ENCODE measurements around the gene CD79A. TPM values are rescaled to one million over a fixed set of nuclear protein-coding genes. Genes with fewer than 3 reads are reported as not detected.
A peak's percentile ranks its signal among the peaks of the same experiment; 100 is the strongest.

CD79A gene
- total RNA-seq, 1 experiment from 2014 or later, result 0.59 TPM

DNA sequence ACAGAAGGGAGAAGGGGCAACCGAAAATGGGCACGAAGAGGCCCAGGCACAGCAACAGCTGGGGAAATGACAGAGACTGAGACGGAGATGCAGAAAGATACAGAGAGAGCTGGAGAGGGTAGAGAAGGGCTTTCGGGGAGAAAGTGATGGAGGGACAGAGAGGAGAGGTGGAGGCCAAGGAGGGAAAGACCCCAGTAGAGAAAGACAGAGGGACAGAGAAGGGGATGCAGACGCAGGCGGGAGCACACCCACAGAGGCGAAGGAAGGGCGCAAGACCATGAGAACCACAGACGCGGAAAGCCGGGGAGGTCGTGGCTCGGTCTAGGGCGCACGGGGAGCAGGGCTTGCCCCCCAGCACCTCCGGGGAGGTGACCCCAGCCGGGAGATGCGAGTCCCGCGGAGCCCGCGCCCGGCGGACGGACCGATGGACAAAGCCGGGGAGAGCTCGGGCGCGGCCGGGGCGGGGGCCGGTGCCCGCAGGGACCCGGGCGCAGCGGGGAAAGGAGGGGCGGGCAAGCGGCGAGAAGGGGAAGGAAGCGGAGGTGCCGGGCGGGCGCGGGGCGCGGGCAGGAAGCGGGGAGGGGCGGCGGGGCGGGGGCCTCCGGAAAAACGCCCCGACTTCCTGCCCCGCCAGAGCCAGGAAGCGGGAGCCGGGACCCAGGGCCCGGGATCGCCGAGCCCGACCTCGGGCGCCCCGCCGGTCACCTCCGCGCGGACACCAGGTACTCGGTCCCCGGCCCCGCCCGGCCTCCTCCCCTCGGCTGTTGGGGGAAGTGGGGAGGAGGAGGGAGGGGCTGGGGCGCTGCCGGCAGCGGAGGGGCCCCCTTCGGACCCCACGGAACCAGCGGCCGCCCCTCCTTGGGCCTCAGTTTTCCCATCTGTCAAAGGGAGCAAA lies 5.7 kb downstream of the CD79A start, which contains the start of gene ARHGEF1:
ARHGEF1 (plus strand) TSS at position 617 of the 895 bp plus-strand sequence. CDS start 4,899 bp downstream, outside the sequence.
- H3K9me3 ChIP-seq (ENCODE audit: insufficient read depth, low read depth), result no peaks in the 10 kb centered on the region
- H3K4me1 ChIP-seq (replicated peaks; ENCODE audit: insufficient read depth), result peaks cover 23% of the 10 kb centered on the region
- no peak for TF ChIP-seq EZH2 (IDR thresholded peaks at IDR 0.05; ENCODE audit: low read depth)
- TF ChIP-seq, protein P1, sequence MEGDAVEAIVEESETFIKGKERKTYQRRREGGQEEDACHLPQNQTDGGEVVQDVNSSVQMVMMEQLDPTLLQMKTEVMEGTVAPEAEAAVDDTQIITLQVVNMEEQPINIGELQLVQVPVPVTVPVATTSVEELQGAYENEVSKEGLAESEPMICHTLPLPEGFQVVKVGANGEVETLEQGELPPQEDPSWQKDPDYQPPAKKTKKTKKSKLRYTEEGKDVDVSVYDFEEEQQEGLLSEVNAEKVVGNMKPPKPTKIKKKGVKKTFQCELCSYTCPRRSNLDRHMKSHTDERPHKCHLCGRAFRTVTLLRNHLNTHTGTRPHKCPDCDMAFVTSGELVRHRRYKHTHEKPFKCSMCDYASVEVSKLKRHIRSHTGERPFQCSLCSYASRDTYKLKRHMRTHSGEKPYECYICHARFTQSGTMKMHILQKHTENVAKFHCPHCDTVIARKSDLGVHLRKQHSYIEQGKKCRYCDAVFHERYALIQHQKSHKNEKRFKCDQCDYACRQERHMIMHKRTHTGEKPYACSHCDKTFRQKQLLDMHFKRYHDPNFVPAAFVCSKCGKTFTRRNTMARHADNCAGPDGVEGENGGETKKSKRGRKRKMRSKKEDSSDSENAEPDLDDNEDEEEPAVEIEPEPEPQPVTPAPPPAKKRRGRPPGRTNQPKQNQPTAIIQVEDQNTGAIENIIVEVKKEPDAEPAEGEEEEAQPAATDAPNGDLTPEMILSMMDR (conservative IDR thresholded peaks at IDR 0.05), result no peak
- intact Hi-C loops (cut with micrococcal nuclease; ENCODE audit: unreplicated experiment), result no loop called here
- H4K20me1 ChIP-seq (ENCODE audit: insufficient read depth), result no peaks in the 10 kb centered on the region
- ChIA-PET POLR2A (ENCODE audit: unreplicated experiment) (no interaction called here), CTCF (interaction anchor here (0.6 kb wide), 1 partner anchor 18 kb away, joined by 7 read pairs; no protein-coding TSS in a partner anchor)
- peak within 1 kb of the TSS; percentile 82 for H3K4me2 ChIP-seq
- peaks cover 35% of the 10 kb centered on the region for H3K79me2 ChIP-seq (ENCODE audit: low read depth)
- H3K36me3 ChIP-seq (ENCODE audit: low read depth), result no peaks in the 10 kb centered on the region; the same call in 1 of the 2 replicates
- no peaks in the 10 kb centered on the region for H3K9me2 ChIP-seq (ENCODE audit: insufficient read depth)
- peaks cover 29% of the 10 kb centered on the region for H3F3A ChIP-seq (ENCODE audit: insufficient read depth, low read depth)
- peak in 1 of 2 experiments; percentile 43 for DNase-seq
- H3K27ac ChIP-seq, result no peak within 1 kb of the TSS
- BruUV-seq (replicated peaks), result TSS peak; percentile 7
- H2AFZ ChIP-seq, result peak within 1 kb of the TSS; percentile 94
- H3K27me3 ChIP-seq (ENCODE audit: insufficient read depth, low read depth), result no peaks in the 10 kb centered on the region
- peak within 1 kb of the TSS; percentile 83 for H3K4me3 ChIP-seq

DNA sequence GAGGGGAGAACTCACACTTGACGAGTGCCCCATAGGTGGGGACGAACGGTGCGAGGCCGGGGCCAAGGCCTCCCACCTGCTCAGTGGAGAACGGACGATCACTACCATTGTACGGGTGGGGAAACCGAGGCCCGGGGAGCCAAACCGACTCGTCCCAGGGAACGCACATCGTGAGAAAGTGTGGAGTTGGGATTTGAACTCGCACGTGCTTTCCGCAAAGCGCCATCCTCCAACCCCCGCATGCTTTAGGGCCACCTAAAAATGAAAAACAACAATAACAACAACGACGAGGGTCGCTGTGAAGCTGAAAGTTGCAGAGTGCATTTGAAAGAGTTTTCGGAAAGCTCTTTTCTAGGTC lies 6.4 kb downstream of the CD79A start:
- Histone ChIP-seq H3K4me2 (peak overlapping the region; percentile 82), H3K4me3 (peak overlapping the region; percentile 83), H4K20me1 (ENCODE audit: insufficient read depth) (0 out of 2 replicates have a peak, but pooled peaks cover 4% of the 10 kb centered on the region), H2AFZ (peak overlapping the region; percentile 94), H3K27me3 (ENCODE audit: insufficient read depth, low read depth) (no peaks in the 10 kb centered on the region), H3F3A (ENCODE audit: insufficient read depth, low read depth) (peaks cover 29% of the 10 kb centered on the region), H3K27ac (no peak overlapping the region), H3K9me3 (ENCODE audit: insufficient read depth, low read depth) (no peaks in the 10 kb centered on the region), H3K4me1 (replicated peaks; ENCODE audit: insufficient read depth) (peaks cover 29% of the 10 kb centered on the region), H3K79me2 (ENCODE audit: low read depth) (peaks cover 39% of the 10 kb centered on the region), H3K9me2 (ENCODE audit: insufficient read depth) (no peaks in the 10 kb centered on the region), H3K36me3 (ENCODE audit: low read depth) (no peaks in the 10 kb centered on the region; the same call in 1 of the 2 replicates)
- POLR2A ChIA-PET (ENCODE audit: unreplicated experiment), result no interaction called here
- no peak for DNase-seq
- CTCF ChIA-PET, result interaction anchor here (0.6 kb wide), 1 partner anchor 19 kb away, joined by 7 read pairs; no protein-coding TSS in a partner anchor
- intact Hi-C loops (cut with micrococcal nuclease; ENCODE audit: unreplicated experiment), result no loop called here
- TSS peak; percentile 24 for BruUV-seq (replicated peaks)
- TF ChIP-seq, protein P1 (conservative IDR thresholded peaks at IDR 0.05), result no peak
- no peak for TF ChIP-seq EZH2 (IDR thresholded peaks at IDR 0.05; ENCODE audit: low read depth)

DNA sequence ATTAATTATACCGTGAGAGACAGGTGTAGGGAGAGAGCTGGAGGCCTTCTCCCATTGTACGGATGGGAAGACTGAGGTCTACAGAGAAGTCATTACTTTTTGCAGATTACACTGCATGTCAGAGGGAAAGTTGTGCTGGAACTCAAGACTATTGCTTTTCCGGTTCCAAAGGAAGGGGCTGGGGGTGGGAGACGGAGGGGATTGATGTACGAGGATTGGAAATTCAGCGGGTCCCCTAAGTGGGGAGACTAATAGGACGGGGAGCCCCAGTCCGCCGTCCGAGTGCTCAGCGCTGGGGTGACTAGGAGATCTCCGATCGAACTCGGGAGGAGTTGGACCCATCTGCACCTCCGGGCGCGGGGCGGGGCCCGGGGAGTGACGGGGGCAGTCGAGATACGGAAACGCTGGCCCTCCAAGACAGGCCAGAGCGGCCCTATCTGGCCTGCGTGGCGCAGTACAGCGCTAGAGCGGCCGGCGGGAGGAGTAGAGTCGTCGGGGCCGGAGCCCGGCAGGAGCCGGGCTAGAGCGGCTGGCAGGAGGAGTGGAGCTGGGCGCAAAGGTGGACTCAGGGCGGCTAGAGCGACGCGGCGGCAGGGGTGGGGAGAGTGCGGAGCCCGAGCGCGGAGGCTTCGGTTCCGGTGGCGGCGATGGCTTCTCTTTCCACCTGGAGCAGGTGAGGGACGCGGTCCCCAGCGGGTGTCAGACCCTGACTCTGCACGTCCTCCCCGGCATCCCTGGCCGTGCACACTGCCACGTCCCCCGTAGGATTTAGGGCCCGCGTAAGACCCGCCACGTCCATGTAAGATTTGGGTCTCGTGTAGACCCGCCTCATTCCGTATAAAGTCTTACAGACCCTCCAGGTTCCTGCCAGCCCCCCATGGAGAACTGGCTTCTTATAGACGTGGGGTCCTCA lies 7.0 kb downstream of the CD79A start:
- POLR2A ChIA-PET (ENCODE audit: unreplicated experiment), result interaction anchor here (0.6 kb wide), 4 partner anchors 211 to 1946 kb away, joined by 3 read pairs; no protein-coding TSS in a partner anchor
- peaks cover 29% of the 10 kb centered on the region for H3F3A ChIP-seq (ENCODE audit: insufficient read depth, low read depth)
- BruUV-seq (replicated peaks), result TSS peak; percentile 86
- 0 out of 2 replicates have a peak, but pooled peaks cover 6% of the 10 kb centered on the region for H4K20me1 ChIP-seq (ENCODE audit: insufficient read depth)
- peak; percentile 91 to 96 for DNase-seq
- CTCF ChIA-PET, result interaction anchor here (0.6 kb wide), 3 partner anchors 19 to 151 kb away, joined by 3 to 7 read pairs (median 3); no protein-coding TSS in a partner anchor
- H3K4me3 ChIP-seq, result peak overlapping the region; percentile 83
- H3K9me3 ChIP-seq (ENCODE audit: insufficient read depth, low read depth), result no peaks in the 10 kb centered on the region
- intact Hi-C loops (cut with micrococcal nuclease; ENCODE audit: unreplicated experiment), result loop anchor here (1.0 kb wide), 1 partner anchor 25 kb away; no protein-coding TSS in a partner anchor
- peak overlapping the region; percentile 94 for H2AFZ ChIP-seq
- H3K27me3 ChIP-seq (ENCODE audit: insufficient read depth, low read depth), result no peaks in the 10 kb centered on the region
- peaks cover 40% of the 10 kb centered on the region for H3K79me2 ChIP-seq (ENCODE audit: low read depth)
- H3K9me2 ChIP-seq (ENCODE audit: insufficient read depth), result no peaks in the 10 kb centered on the region
- peaks cover 31% of the 10 kb centered on the region for H3K4me1 ChIP-seq (replicated peaks; ENCODE audit: insufficient read depth)
- H3K36me3 ChIP-seq (ENCODE audit: low read depth), result peaks cover 2% of the 10 kb centered on the region; the same call in 1 of the 2 replicates
- peak overlapping the region; percentile 82 for H3K4me2 ChIP-seq
- no peak overlapping the region for H3K27ac ChIP-seq
- TF ChIP-seq, protein P1 (conservative IDR thresholded peaks at IDR 0.05), result no peak
- no peak for TF ChIP-seq EZH2 (IDR thresholded peaks at IDR 0.05; ENCODE audit: low read depth)

Measured in PC-9 (cell line).